WERI-Rb-1 (cell line): ENCODE results near the gene CARS2.
"Not testable (repeated sequence)": the region's sequence is repeated elsewhere in the genome, so short reads cannot be mapped to it uniquely, and the experiment has no call there.

Experiments used
- DNase-seq: peaks from one replicate; pipeline ENCODE4 v3.0.0-alpha.2; 2020
- H3K27ac ChIP-seq: fragments of 250-450 bp; sonication (Bioruptor Pico); 2 replicates; pipeline ENCODE4 v1.5.1; 2020; ENCODE audit warnings: mild to moderate bottlenecking, moderate library complexity
- H3K27me3 ChIP-seq: fragments of 250-450 bp; sonication (Bioruptor Pico); 2 replicates; pipeline ENCODE4 v1.5.1; 2021; ENCODE audit warnings: mild to moderate bottlenecking, low read depth, moderate library complexity; ENCODE audit not compliant: insufficient read depth, severe bottlenecking
- H3K36me3 ChIP-seq: fragments of 250-450 bp; sonication (Bioruptor Pico); 2 replicates; pipeline ENCODE4 v1.5.1; 2020; ENCODE audit warnings: mild to moderate bottlenecking, moderate library complexity
- H3K4me3 ChIP-seq: 2 replicates; pipeline ENCODE4 v1.5.1; 2011; ENCODE audit warnings: low read depth, mild to moderate bottlenecking, control low read depth, low read length
- H3K9me3 ChIP-seq: fragments of 250-450 bp; sonication (Bioruptor Pico); 2 replicates; pipeline ENCODE4 v1.5.1; 2021; ENCODE audit warnings: mild to moderate bottlenecking, moderate library complexity; ENCODE audit not compliant: severe bottlenecking
- TF ChIP-seq, protein P1 (sequence below): IDR thresholded peaks from 2 replicates; pipeline ENCODE4 v1.5.1; 2011; ENCODE audit warnings: low read depth, mild to moderate bottlenecking, control low read depth, inconsistent platforms, low read length

The CARS2 gene

GRCh38 chr13:110634558-110634957 lies 71.4 kb downstream of the CARS2 start:
- Histone ChIP-seq H3K9me3 (no peaks in the 10 kb centered on the region), H3K27me3 (no peaks in the 10 kb centered on the region), H3K27ac (no peak overlapping the region), H3K36me3 (peaks cover 79% of the 10 kb centered on the region), H3K4me3 (no peak overlapping the region)
- TF ChIP-seq, protein P1, sequence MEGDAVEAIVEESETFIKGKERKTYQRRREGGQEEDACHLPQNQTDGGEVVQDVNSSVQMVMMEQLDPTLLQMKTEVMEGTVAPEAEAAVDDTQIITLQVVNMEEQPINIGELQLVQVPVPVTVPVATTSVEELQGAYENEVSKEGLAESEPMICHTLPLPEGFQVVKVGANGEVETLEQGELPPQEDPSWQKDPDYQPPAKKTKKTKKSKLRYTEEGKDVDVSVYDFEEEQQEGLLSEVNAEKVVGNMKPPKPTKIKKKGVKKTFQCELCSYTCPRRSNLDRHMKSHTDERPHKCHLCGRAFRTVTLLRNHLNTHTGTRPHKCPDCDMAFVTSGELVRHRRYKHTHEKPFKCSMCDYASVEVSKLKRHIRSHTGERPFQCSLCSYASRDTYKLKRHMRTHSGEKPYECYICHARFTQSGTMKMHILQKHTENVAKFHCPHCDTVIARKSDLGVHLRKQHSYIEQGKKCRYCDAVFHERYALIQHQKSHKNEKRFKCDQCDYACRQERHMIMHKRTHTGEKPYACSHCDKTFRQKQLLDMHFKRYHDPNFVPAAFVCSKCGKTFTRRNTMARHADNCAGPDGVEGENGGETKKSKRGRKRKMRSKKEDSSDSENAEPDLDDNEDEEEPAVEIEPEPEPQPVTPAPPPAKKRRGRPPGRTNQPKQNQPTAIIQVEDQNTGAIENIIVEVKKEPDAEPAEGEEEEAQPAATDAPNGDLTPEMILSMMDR = no peak
- peak; percentile 9 for DNase-seq

DNA sequence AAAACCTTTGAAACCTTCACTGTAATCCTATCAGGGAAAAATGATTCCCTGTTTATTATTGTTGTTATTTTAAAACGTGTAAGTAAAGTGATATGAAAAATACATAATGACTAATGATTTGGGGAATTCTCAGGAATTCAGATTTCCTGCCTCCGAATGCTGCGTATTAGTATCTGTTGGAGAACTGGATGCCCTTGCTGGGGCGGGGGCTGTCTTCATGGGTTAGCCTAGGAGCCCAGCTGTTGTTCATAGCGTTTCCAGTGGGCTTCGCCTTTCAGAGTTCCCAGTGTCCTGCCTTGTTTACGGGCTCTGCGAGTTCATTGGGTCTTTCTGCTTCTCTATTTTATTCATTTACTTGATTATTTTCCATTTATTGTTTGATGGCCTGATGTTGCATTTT lies 72.1 kb downstream of the CARS2 start:
- TF ChIP-seq, protein P1 = no peak
- no peaks in the 10 kb centered on the region for H3K9me3 ChIP-seq
- H3K27ac ChIP-seq = no peak overlapping the region
- H3K4me3 ChIP-seq = no peak overlapping the region
- H3K36me3 ChIP-seq = peaks cover 79% of the 10 kb centered on the region
- peak; percentile 3 for DNase-seq
- no peaks in the 10 kb centered on the region for H3K27me3 ChIP-seq

DNA sequence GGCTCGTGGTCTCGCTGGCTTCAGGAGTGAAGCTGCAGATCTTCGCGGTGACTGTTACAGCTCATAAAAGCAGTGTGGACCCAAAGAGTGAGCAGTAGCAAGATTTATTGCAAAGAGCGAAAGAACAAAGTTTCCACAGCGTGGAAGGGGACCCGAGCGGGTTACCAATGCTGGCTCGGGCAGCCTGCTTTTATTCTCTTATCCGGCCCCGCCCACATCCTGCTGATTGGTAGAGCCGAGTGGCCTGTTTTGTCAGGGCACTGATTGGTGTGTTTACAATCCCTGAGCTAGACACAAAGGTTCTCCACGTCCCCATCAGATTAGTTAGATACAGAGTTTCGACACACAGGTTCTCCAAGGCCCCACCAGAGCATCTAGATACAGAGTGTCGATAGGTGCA lies 73.7 kb downstream of the CARS2 start:
- peak; percentile 10 for DNase-seq
- H3K27me3 ChIP-seq, H3K4me3 ChIP-seq, H3K27ac ChIP-seq, H3K9me3 ChIP-seq: not testable (repeated sequence)
- peaks cover 81% of the 10 kb centered on the region for H3K36me3 ChIP-seq

DNA sequence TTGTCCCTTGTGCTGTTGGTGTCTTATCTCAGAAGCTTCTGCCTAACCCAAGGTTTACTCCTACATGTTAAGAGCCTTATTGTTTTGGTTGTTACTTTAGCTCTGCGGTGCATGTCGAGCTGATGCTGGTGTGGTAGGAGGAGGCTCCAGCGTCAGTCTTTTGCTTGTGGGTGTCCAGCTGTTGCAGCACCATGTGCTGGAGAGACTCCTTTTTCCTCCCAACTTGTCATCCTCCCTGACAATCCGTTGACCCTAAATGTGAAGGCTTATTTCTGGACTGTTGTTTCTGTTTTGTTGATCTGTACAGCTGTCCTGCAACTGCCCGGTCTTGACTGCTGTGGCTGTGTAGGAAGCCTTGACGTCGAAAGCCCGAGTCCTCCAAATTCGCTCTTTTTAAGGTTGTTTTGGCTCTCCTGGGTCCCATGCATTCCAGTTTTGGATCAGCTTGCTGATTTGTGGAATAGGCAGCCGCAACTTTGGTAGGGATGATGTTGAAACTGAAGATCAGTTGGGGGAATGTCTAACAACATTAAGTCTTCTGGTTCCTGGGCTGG lies 75.3 kb downstream of the CARS2 start:
- Histone ChIP-seq H3K27ac (no peak overlapping the region), H3K36me3 (peaks cover 72% of the 10 kb centered on the region), H3K4me3 (no peak overlapping the region), H3K27me3 (no peaks in the 10 kb centered on the region), H3K9me3 (no peaks in the 10 kb centered on the region)
- TF ChIP-seq, protein P1 = no peak
- DNase-seq = no peak

- Histone ChIP-seq H3K27ac (no peak overlapping the region), H3K27me3 (no peaks in the 10 kb centered on the region), H3K4me3 (no peak overlapping the region), H3K9me3 (no peaks in the 10 kb centered on the region), H3K36me3 (peaks cover 72% of the 10 kb centered on the region)
- TF ChIP-seq, protein P1 = no peak
- DNase-seq = no peak
Measured at GRCh38 chr13:110629735-110630134, 76.2 kb downstream of the CARS2 start.

- H3K27ac ChIP-seq = no peak overlapping the region
- no peaks in the 10 kb centered on the region for H3K9me3 ChIP-seq
- TF ChIP-seq, protein P1 = no peak
- H3K4me3 ChIP-seq = no peak overlapping the region
- H3K27me3 ChIP-seq = no peaks in the 10 kb centered on the region
- H3K36me3 ChIP-seq = peaks cover 72% of the 10 kb centered on the region
- peak; percentile 5 for DNase-seq
Measured at GRCh38 chr13:110628952-110629701, 76.8 kb downstream of the CARS2 start.
